RPMI7951 (cell line): ENCODE results near the gene ETFBKMT. TPM values are rescaled to one million over a fixed set of nuclear protein-coding genes. Genes with fewer than 3 reads are reported as not detected.
"Not testable (repeated sequence)": the region's sequence is repeated elsewhere in the genome, so short reads cannot be mapped to it uniquely, and the experiment has no call there.

ENCODE experiments used
- DNase-seq: peaks from one replicate; pipeline ENCODE4 v3.0.0-alpha.2; 2012; ENCODE audit warnings: low read depth
- total RNA-seq: library from RNA; depleted of rRNA; stranded (reverse); fragments of >200 nt; shearing (Covaris generic); gene quantifications from 2 replicates; pipeline ENCODE4 v1.2.3, GENCODE V29; 2014

Gene ETFBKMT
- total RNA-seq, 1 experiment from 2014 or later: 2.3 TPM

- no peak for DNase-seq
These were observed 3.7 kb upstream of the ETFBKMT start for GRCh38 chr12:31655792-31656191.

- DNase-seq: no peak
These were observed 909 bp upstream of the ETFBKMT start for GRCh38 chr12:31658471-31659086.

- no peak for DNase-seq
These were observed 2.8 kb downstream of the ETFBKMT start for GRCh38 chr12:31662176-31662849.

DNA sequence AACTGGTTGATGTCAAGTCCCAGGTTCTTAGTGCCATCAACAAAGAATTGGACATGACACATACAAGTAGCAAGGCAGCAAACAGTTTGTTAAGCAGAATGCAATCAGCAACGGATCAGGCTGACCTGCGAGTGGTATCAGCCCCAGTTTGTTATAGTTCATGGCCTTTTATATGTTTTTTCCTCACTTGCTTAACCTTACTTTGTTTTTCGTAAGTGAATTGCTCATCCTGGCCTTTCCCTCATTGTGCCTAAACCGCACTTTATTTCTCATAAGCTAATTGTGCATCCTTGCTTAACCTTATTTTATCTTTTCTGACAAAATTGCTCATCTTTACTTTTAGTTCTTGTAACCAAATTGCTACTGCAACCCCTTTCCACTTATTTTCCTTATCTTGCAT lies 4.1 kb downstream of the ETFBKMT start:
- DNase-seq: no peak

DNA sequence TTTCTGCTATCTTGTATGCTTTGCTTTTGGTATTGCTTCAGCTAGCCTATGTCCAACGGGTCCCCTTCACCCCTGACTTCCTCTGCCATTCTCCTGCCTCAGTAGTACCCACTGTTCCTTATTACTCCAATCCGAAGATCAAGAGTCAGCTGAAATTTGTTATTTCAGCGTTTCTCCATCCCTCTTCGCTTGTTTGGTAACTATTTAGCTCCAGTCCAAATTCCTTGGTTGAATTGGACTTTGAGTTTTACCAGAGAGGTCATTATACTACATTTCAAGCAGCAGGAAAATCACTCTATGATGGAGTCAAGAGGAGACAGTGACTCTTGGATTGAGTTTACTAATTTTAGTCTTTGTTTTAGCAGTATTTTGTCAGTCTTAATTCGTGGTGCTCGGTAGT lies 4.5 kb downstream of the ETFBKMT start:
- no peak for DNase-seq

DNA sequence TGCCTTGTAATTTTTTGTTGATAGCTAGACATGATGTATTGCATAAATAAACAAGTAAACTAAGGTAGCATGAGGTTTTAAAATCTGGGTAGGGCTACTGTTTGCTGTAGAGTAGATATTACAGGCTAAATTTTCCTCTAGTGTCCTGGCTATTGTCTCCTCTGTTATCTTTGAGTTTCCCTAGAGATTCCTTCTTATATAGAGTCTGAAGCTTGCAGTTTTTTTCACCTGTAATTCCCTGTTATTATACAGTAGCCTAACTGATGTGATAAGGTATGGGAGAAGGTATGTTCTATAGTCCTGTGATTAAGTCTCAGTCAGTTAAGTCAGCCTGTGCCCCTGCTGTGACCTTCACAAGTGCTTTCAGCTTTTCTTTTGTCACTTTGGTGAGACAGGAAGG lies 9.5 kb downstream of the ETFBKMT start:
- DNase-seq: no peak

GRCh38 chr12:31669582-31669981 lies 10.1 kb downstream of the ETFBKMT start:
- not testable (repeated sequence) for DNase-seq

GRCh38 chr12:31672521-31672920 lies 13.0 kb downstream of the ETFBKMT start:
- no peak for DNase-seq

DNA sequence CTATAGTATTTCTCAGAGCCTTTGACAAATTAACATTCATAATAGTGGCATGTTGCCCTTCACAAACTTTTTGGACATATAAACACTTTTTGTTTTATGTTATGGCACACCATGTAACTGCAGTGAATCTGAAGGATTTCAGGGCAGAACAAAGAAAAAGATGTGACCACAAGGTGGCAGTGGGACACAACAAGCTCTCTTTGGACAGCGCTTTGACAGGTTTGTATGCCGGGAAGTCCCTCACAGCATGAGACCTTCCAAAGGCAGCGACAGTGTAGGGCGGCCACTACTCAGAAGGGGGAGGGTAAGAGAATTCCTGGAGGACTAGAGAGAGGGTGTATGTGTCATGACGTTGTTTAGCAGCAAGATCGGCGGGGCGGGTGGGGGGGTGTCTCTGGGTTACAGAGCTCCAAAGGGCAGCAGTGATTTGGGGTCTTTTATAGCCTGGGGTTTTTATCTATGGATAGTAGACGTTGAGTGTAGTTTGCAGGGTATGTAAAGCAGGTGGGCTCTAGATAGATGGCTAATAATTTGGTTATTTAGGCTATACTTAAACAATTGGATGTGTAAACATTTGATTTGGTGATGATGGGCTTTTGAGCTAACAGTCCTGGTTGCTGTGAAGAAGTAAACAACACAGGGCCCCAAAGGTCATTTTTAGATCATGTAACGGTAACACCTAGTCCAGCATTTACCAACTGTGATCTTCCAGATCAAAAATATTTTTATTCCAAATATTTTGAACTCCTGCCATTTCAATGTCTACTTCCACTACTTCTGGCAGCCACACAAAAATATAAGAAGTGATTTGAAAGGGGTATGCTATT lies 22.9 kb downstream of the ETFBKMT start:
- DNase-seq: peak; percentile 81

GRCh38 chr12:31685801-31686200 lies 26.3 kb downstream of the ETFBKMT start:
- no peak for DNase-seq

DNA sequence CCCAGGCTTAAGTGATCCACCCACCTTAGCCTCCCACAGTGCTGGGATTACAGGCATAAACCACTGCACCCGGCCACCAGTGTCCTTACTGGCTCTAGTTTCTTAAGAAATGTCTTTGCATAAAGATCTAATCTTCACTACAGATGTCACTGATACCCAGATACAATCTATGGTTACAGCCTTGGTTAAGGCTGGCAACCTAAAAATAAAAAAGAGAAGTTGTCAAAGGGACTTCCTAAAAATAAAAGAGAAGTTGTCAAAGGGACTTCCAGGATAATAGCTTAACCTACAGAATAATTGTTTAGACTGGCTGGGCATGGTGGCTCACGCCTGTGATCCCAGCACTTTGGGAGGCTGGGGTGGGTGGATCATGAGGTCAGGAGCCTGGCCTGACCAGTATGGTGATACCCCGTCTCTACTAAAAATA lies 27.6 kb downstream of the ETFBKMT start:
- DNase-seq: no peak

- DNase-seq: not testable (repeated sequence)
These were observed 30.4 kb downstream of the ETFBKMT start for GRCh38 chr12:31689921-31690320.

DNA sequence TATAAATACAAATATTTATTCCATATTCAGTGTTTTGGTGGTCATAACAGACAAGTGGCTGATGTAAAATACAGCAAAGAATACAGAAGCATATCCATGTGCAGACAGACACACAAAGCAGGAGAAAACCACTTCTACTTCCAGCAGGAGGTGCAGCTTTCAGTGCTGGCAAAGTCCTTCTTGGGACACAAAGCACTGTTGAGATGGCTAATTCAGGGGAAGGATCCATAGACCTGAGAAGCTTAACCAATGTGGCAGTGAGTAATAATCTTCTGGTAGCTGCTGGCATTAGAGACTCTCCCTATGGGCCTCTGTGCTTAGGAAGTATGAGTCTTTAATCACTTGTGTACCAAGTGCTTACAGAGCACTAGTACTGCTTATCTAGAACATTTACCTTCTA lies 42.6 kb downstream of the ETFBKMT start:
- DNase-seq: peak; percentile 53

- DNase-seq: no peak
These were observed 46.1 kb downstream of the ETFBKMT start for GRCh38 chr12:31705621-31706020.

DNA sequence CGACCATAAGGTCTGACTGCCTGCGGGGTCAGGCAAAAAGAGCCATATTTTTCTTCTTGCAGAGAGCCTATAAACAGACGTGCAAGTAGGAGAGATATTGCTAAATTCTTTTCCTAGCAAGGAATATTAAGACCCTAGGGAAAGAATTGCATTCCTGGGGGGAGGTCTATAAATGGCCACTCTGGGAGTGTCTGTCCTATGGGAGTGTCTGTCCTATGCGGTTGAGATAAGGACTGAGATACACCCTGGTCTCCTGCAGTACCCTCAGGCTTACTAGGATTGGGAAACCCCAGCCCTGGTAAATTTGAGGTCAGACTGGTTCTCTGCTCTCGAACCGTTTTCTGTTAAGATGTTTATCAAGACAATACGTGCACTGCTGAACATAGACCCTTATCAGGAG lies 48.6 kb downstream of the ETFBKMT start:
- DNase-seq: not testable (repeated sequence)

DNA sequence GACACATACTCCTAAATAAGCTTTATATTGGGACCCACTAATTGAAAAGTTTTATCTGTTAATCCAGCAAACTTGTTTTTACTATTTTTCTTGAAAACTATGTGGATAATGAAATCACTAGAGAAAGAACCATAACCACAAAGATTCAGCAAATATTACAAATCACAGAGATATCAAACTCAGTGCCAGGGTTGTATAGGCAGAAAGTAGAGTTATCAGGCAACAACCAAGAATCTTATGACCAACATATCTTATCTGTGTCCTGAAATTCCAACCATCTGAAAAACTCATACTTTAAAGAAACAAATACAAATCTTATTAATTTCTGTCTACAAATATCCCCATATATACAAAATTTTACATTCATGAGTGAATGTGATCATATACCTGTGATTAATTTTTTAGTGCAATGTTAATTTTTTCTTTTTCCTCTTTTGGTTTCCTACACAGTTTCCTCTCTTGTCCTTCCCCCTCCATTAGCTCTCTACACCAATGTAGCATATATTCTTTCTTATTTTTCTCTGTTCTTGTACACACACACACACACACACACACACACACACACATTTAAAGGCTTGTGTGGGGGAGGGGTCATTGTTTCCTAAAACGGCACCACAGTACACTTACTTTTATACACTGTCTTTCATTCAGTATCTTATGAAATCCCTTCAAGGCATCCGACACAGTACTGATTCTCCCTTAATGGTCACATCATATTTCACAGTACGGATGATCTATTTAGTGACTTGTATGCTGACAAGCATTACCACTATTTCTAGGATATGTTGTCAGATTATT lies 50.7 kb downstream of the ETFBKMT start:
- DNase-seq: no peak

- no peak for DNase-seq
These were observed 53.4 kb downstream of the ETFBKMT start for GRCh38 chr12:31712877-31713276.

GRCh38 chr12:31714406-31715271 lies 55.2 kb downstream of the ETFBKMT start:
- no peak for DNase-seq

DNA sequence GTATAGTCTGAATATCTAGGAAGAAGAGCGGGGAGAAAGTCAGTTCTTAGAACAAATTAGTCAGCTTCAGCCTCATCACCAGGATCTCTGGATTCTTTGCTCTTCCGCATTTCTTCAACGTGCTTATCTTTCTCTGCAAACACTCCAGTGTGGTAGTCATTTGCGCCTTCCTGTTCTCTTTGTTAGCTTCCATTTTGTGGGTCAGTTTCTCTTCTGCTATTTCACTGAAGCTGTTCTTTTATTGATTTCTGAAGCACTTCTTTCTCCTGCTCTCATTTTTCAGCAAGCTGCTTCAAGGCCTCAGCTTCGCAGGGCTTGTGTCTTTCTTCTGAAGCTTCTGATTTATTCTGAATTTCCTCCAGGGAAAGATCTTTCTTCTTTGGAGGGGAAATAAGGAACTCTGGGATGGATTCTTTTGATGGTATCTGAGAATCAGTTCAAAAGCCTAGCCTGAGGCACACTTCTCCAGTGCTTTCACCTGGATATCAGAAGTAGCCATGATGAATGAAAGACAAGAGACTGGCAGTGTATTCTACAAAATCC lies 55.9 kb downstream of the ETFBKMT start:
- DNase-seq: no peak

DNA sequence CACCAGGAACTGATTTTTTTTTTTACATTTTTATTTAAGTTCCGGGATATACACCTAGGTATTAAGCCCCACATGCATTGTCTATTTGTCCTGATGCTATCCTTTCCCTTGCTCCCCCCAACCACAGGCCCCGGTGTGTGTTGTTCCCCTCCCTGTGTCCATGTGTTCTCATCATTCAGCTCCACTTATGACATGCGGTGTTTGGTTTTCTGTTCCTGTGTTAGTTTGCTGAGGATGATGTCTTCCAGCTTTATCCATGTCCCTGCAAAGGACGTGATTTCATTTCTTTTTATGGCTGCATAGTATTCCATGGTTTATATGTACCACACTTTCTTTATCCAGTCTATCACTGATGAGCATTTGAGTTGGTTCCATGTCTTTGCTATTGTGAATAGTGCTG lies 57.5 kb downstream of the ETFBKMT start:
- not testable (repeated sequence) for DNase-seq
